KG1 (cell line): Measurements from ENCODE around the gene OSBPL10.

Experiments used
- DNase-seq: peaks from one replicate; lab custom pipeline; 2025; lab: John Stamatoyannopoulos, UW

OSBPL10 gene

DNA sequence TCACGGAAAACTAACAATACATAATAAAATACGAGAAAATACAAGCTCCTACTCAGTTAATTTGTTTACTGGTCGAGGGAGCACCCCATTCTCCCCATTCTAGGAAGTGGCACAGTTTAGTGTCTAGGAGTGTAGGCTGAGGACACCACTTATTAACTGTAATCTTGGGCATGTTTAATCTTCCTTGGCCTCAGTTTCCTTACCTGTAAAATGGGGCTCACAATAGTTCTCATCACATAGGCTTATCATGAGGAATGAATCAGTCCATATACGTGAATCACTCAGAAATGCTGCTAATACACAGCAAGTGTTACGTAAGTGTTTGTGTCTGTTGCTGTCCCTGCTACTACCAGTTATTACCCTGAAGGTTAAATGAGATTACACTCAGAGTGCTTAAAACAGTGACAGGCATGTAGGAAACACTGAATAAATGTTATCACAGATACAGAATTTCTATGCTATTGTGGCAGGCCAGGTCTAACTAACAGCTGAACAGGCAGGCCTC, 210.2 kb downstream of the OSBPL10 start:
- no peak for DNase-seq

DNA sequence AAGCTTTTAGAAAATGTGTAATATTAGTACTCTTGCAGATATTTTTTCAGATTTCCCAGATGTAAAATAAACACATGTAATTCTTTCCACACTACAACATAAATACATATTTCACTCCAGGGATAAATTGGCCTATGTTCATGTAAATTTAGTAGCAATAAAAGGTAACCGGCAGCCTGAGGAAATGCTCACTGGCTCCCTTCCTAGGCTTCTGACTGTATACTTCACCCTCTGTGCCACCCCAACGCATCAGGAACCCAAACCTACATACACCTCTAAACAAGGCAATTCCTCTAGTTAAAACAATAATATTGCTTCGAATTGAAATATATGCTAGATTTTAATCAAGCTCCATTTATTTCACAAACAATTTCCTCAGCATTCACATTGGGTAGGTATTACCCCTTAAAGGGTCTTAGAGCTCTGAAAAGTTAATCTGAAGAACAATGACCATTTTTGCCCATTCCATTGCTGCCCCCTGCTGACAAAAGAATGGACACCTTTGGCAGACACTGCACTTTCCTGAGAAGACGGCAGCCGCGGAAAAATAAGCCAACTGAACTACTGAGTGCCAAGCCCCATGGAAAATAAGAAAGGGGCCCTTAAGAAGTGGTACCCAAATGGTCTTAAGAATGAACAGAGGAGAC, 212.5 kb downstream of the OSBPL10 start:
- DNase-seq, result peak; percentile 44

DNA sequence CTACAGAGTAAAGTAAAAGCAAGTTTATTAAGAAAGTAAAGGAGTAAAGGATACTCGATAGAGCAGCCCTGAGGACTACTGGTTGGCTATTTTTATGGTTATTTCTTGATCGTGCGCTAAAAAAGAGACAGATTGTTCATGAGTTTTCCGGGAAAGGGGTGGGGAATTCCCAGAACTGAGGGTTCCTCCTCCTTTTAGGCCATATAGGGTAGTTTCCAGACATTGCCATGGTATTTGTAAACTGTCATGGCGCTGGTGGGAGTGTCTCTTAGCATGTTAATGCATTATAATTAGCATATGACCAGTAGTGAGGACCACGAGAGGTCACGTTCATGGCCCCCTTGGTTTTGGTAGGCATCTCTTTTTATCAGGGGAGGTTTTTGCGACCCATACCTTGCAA, 213.1 kb downstream of the OSBPL10 start:
- no peak for DNase-seq

DNA sequence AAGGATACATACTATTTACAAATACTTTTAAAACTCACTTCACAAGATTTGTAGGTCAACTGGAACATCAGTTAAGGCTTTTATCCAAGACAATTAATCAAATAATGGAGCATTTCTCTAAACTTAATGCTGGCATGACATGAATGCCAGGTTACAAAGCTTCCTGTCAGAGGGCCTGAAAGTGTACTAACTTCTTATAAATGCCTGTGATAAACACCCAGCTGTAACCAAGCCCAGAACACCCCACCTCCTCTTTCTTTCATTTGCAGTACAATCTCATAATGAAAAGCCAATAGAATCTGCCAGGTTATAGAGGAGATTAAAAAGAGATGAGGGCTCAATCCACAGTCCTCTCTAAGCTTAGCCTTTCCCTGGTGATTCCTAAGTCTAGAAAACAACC, 214.4 kb downstream of the OSBPL10 start:
- no peak for DNase-seq

DNA sequence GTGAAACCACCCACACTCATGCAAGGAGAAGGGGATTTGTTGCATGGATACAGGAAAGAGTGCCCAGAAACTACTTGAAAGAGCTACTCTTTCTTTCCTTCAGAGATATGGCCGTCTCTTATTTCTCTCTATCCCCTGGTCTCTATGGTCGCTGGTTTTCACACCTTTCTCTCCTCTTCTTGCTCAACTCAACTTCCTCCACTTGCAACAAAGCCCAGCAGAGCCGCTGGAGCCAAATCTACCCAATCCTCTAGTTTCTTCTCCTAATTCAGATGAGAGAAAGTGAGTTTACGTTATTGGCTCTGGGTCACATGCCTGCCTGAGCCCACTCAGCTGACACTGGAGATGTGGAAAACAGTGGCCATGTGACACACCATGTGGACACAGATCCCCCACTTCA, 215.2 kb downstream of the OSBPL10 start:
- no peak for DNase-seq

DNA sequence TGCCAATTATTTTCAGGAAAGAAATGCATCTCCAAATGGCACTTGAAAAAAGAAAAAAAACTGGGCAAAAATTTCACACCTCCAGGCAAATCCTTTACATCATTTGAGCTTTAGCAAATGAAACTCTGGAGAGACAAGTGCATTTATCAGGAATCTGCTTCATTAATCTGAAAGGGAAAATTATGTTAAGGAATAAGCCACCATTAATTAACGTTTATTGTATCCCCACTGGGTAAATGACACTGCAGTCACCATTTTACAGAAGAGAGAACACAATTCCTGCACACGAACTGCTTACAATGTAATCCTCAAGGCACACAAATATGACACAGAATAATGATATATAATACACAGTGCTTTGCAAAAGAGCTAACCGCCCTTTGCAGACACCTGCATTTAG, 217.3 kb downstream of the OSBPL10 start:
- no peak for DNase-seq

DNA sequence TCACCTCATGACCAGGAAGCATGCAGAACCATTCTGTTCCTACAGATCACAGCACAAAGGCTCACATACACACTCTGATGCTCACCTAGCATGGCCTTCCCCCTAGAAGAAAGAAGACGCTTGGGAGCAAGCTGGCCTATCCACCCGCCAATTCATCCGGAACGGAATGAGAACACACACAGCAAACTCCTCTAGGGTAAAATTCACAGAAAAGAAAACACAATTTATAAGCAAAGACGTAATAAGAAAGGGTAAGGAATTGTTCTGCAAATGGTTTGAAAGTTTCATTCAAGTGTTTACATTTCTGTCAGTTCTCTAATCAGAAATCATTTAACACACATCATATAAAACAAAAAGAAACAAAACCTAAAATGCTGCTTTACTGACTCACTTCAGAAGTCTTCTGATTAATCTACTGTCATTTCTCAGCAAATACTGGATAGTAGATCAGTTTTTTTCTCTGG, 218.1 kb downstream of the OSBPL10 start:
- no peak for DNase-seq

DNA sequence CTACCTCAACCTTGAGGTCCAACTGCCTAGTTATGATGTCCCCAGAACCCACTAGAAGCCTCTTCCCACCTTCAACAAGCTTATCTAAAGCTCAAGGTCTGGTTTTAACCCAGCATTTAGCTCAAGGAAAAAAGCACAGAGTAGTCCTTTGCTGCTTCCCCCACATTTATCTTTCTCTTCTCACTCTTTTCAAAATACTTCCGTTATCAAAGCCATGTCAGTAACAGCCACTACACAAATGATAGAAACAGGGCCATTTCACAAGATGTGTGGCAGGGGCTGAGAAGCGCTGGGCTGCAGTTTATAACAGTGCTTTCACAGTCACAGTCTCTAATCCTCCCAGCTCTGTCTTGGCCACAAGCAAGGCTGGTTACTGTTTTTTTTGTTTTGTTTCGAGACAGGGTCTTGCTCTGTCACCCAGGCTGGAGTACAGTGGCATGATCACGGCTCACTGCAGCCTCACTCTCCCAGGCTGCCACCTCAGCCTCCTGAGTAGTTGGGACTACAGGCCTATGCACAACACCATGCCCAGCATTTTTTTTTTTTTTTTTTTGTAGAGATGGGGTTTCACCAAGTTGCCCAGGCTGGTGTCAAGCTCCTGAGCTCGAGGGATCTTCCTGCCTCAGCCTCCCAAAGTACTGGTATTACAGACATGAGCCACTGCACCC, 218.8 kb downstream of the OSBPL10 start:
- no peak for DNase-seq

DNA sequence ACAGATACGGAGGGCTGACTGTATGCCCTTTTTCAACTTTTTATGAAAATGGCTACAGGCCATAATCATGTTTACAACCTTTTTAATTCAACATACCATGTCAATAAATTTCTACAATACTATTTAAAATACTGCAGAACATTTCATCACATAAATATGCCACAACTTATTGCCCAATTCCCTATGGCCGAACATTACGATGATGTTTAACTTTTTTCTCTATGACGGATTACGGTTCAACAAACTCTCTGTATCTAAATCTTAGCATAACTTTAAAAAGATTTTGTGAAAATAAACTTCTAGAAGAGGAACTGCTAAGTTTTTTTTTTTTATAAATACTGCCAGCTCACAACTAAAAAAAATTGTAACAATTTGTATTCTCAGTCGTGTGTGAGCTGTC, 220.4 kb downstream of the OSBPL10 start:
- no peak for DNase-seq

DNA sequence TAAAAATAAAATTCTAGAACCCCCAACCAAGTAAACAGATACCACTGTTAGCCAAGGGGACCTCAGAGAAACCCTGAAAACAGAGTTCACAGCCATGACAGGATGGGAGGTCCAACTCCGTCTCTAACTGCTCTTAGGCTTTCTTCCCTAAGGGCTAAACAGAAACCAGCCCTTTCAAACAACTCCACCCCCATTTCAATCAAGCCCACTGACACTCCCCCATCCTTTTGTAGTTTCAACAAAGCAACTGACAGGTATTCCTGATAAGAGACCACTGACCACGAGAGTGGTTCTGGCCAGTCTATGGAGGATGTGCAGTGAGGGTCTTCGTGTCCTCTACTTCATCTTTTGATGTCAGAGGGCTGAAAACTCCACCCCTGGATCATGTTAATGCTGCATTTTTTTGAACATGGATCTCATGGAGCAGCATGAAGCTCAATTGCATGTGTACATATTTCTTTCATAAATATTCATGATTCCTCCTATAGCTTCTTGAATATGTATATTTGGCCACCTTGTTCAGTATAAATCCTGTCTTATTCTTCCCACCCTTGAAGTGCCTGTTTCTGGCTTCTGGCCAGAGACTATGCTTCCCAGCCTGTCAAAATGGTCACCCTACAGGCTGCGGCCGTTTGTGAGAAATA, 222.6 kb downstream of the OSBPL10 start:
- no peak for DNase-seq

DNA sequence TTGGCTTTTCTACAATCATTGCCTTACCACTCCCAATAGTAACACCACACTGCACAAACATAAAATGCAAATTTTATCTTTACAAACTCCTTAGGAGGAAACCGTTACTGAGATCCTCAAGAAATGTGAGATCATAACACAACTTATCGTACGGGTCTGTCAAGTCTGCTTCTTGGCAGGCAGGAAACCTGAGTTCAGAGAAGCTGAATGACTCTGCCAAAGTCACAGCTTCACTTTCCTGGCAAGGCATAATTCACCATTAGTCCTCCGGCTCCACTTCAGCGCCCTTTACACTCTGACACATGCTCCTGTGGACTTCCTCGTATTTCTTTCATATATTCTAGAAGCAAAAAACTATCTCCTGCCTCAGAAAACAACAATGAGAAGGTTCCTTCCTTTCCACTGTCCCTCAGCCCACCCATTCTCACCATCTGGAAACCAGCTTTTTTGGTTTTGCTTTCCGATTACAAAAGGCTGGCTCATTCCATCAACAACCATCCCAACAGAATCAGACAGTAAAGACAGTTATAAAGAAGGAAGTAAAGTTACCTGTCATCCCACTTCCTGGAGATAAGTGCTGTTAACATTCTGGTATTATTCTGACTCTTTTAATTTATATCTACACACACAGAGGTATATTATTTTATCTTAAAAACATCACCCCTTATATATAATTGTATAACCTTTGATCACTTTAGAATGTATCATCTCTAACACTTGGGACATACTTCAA, 225.0 kb downstream of the OSBPL10 start:
- DNase-seq, result peak; percentile 35

DNA sequence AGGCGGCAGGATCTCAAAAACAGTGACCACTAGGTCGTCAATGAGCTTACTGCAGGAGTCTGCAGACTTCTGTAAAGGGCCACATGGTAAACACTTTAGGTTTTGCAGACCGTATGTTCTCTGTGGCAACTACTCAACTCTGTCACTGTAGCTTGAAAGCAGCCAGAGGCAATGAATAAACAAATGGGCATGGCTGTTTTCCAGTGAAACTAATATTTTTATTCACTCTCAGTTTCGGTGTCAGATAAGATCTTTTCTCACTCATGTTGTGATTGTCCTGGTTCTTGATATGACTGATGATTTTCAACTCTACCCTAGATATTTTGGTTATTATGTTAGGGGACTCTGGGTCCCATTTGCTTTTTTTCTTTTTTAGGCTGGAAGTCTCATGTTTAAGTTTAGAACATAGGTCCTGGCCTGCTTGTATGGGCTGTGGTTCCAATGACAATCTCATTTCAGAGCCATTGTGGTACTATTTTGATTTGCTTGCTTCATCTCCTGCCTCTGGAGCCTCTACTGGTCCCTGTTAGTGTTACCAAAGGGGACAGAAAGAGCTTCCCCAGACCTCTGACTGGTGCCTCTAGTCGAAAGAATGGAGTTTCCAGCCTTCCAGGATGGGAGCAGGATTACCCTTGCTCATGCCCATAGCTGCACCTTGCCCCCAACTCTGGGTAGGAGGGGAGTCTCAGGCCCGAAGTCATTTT, 226.3 kb downstream of the OSBPL10 start:
- DNase-seq, result no peak

DNA sequence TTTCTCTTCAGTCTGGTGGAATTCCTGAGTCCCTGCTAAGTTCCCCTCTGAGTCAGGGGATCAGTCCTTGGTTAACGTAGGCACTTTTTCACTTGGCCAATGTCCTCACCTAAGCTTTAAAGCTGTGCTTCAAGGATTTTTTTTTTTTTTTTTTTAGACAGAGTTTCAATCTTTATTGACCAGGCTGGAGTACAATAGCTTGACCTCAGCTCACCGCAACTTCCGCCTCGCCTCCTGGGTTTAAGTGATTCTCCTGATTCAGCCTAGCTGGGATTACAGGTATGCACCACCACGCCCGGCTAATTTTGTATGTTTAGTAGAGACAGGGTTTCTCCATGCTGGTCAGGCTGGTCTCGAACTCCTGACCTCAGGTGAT, 228.0 kb downstream of the OSBPL10 start:
- no peak for DNase-seq

DNA sequence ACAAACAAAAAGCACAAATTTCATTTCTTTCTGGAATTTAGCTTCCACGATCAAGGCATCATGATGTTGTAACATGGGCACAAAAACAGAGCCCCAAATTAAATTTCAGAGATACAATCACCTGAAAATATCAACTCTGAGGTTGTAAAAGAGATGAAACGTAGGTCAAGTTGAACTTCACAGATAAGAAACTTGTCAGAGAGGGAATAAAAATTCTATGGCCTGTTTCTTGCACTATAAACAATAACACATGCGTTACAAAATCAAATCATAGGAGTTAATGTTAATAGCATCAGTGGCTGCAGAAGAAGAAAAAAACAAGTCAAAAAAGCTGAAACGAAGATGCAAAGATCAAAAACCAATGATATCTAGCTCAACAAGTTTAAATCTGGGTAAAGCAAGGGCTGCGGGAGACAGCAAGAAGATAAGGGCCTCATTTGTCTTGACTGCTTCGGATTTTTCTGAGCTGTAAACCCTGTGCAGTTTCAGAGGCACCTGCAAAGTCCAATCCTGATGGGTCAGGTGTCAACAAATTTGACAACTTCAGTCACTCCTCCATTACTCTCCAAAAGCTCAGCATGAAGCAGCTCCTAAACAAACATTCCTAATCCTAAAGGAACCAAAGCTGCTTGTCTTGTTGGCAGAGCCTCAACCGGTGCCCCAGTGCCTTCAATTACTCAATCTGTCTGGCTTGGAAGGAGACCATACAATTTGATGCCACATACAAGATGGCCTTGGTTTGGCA, 228.6 kb downstream of the OSBPL10 start:
- DNase-seq, result no peak

DNA sequence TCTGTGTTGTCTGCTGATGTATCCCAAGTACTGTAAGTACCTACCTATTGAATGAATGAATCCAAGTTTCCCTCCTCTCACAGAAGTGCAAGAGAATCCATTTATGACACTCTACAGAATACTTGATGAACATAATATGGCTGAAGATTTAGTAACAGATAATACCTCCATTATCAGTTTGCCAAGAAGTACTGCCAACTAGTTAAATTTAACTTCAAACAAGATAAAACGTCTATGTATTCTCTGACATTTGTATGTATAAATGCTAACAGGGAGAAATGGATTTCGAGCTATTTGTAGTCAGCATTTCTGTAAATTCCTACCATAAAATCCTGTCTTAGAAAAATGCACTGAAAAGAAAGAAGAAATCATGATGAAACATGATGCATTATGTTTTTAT, 230.7 kb downstream of the OSBPL10 start:
- no peak for DNase-seq

DNA sequence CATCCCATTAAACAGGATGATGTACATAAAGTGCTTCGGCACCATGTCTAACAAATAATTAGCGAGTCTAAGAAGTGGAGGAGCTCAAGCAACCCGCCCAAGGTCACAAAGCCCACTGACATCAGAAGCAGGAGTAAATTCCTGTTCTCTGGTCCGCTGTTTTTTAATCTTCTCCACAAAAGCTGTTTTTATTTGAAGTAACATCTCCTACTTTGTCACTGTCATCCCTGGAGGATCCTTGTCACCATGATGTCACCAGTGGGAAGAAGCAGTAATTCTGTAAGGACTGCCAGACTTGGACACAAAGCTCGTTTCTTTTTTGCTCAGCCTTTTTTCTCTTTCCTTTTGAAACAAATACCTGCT, 232.1 kb downstream of the OSBPL10 start:
- DNase-seq, result no peak

DNA sequence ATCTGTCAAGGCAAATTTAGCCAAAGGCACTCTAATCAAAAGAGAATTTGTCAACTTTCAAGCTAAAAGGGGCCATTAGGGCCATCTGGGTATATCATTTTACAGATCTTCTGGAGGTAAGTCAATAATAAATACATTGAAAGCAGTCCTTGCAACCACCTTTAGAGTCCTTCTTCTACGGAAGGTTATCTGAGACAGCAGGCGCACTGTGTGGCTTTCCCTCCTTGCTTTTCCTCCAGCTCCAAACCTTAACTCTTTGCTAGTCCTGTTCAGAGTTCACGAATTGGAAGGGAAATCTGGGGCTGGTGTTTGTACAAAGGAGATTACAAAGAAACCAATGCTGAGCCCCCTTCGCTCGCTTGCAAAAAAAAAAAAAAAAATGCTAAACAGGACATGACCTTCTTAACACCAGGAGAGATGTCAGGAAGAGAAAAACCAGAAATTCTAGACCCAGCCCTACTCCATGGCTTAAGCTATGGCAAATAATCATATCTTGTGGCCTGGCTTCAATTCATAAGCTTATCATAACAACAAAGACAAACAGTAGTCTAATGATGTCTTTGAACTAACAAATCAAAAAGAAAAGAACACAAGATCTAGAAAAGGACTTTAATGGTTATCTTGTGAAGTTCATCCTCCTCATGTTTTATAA, 232.7 kb downstream of the OSBPL10 start:
- DNase-seq, result no peak

DNA sequence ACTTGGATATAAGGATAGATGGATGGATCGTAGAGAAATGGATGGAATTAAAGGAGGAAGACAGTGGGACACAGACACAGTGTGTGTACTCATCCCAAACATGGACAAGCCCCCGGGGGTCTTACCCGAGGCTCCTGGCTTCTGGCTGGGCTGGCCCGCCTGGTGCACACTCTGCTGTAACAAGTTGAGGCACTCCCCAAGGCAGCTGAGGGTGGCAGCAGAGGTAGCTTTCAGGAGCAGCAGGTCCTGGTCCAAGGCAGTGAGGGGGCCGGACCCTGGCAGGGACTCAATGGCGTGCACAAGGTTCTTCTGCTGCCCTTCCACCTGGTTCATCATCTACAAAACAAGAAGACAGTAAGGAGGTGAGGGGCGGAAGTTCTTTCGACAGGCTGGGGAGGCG, 233.3 kb downstream of the OSBPL10 start:
- no peak for DNase-seq

DNA sequence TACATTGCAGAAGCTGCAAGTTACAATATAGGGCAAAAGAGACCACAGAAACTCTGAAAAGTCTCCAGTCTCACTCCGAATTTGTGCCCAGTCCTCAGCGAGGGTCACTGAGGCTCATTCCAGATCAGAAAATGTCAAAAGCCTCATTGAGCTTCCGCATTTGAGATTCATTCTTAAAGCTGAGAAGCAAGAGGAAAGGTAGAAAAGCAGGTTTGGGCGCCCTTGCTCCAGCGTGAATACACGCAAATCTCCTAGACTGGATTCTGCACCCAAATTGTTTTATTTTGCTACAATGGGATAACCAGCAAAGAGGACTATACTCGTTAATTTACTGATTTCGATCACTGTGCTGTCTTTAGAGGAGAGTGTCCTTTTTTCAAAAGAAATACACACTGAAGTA, 236.1 kb downstream of the OSBPL10 start:
- DNase-seq, result no peak

DNA sequence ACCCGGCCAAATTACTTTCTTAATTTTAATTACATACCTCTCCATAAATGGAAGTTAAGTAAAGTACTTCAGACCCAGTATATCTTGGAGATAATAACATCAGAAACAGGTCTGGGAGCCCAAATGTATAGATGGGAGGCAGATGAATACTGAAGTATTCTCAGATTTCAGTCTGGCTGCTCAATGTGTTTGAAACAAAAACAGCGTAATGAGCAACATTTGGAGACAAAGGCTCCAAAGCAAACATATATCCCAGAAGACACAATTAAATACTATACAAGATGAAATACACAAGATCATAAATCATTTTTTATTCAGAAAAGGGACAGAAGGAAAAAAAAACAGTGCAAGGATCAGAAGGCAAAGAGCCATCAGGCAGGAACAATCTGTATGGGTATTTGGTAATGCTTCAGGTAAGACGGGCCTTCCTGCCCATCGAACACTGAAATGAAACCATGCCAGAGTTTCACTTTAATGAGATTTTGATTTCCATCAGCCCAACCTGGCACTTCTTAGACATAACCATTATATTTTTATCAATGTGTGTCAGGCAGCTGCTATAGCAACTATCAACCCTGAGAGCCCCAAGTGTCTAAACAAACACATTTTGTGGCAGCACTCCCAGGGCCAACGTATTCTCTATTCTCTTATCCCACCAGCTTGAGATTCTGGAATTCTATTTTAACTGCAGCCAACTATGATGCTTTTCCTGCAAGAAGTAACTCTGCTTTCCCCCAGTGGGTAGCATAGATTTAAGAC, 237.6 kb downstream of the OSBPL10 start:
- no peak for DNase-seq
